HEK293 (cell line): ENCODE results near the gene PTGIS.

Source experiments
- GFI1B ChIP-seq: fragments of 450-650 bp; formaldehyde crosslinking; IDR thresholded peaks from 2 replicates; pipeline ENCODE4 v1.5.1; 2016; ENCODE audit warnings: missing biosample characterization, missing genetic modification characterization
- MYNN ChIP-seq: fragments of 450-650 bp; formaldehyde crosslinking; IDR thresholded peaks from 2 replicates; pipeline ENCODE4 v1.5.1; 2016; ENCODE audit warnings: missing biosample characterization, missing genetic modification characterization, borderline replicate concordance
- ZNF549 ChIP-seq: fragments of 450-650 bp; IDR thresholded peaks from 2 replicates; pipeline ENCODE4 v1.5.1; 2018; ENCODE audit warnings: missing biosample characterization, missing genetic modification characterization, mild to moderate bottlenecking, inconsistent platforms, moderate library complexity
- ZNF585B ChIP-seq: fragments of 450-650 bp; formaldehyde crosslinking; IDR thresholded peaks from 2 replicates; pipeline ENCODE4 v1.5.1; 2016; ENCODE audit warnings: missing biosample characterization, missing genetic modification characterization
- ZNF626 ChIP-seq: fragments of 450-650 bp; sonication (Bioruptor Pico); formaldehyde crosslinking; IDR thresholded peaks from 2 replicates; pipeline ENCODE4 v1.5.1; 2018; ENCODE audit warnings: missing biosample characterization, missing genetic modification characterization, inconsistent platforms
- ZNF701 ChIP-seq: fragments of 450-650 bp; formaldehyde crosslinking; IDR thresholded peaks from 2 replicates; pipeline ENCODE4 v1.5.1; 2016; ENCODE audit warnings: missing biosample characterization, missing genetic modification characterization
- TF ChIP-seq, protein P1 (sequence below): fragments of 450-650 bp; formaldehyde crosslinking; IDR thresholded peaks from 2 replicates; pipeline ENCODE4 v1.5.1; 2016; ENCODE audit warnings: missing biosample characterization, missing genetic modification characterization

DNA sequence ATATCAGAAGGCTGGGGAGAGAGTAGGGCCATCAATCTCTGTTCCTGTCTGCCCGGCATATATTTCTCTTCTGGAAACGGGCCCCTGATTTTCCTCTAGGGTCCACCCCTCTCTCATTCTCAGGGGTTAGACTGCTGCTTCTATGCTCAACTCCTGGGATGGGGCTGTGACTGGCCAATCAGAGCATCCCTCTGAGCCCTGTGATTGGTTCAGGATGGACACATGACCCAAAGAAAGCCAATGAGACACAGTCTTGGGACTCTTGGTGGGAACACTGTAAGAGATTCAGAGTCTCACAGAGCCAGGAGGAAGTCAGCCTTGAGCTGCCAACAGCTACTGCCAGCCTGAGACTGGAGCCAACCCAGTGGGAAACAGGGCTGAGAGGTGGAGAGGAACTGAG is 54.4 kb downstream of the PTGIS start:
- TF ChIP-seq GFI1B (tag by site-specific recombination) (no peak), MYNN (no peak), ZNF701 (tag by site-specific recombination) (no peak), ZNF626 (tag by site-specific recombination) (no peak), ZNF549 (tag by site-specific recombination) (no peak), ZNF585B (no peak)
- TF ChIP-seq, protein P1, sequence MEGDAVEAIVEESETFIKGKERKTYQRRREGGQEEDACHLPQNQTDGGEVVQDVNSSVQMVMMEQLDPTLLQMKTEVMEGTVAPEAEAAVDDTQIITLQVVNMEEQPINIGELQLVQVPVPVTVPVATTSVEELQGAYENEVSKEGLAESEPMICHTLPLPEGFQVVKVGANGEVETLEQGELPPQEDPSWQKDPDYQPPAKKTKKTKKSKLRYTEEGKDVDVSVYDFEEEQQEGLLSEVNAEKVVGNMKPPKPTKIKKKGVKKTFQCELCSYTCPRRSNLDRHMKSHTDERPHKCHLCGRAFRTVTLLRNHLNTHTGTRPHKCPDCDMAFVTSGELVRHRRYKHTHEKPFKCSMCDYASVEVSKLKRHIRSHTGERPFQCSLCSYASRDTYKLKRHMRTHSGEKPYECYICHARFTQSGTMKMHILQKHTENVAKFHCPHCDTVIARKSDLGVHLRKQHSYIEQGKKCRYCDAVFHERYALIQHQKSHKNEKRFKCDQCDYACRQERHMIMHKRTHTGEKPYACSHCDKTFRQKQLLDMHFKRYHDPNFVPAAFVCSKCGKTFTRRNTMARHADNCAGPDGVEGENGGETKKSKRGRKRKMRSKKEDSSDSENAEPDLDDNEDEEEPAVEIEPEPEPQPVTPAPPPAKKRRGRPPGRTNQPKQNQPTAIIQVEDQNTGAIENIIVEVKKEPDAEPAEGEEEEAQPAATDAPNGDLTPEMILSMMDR (tag by site-specific recombination) = no peak
